Ishikawa (cell line): Measurements from ENCODE around the gene PACS1.

Experiments
- CEBPB ChIP-seq: IDR thresholded peaks from 2 replicates; pipeline ENCODE4 v1.6.1; 2012
- CREB1 ChIP-seq: IDR thresholded peaks from 2 replicates; pipeline ENCODE4 v1.6.1; 2012; ENCODE audit warnings: low read depth
- EGR1 ChIP-seq: IDR thresholded peaks from 2 replicates; pipeline ENCODE4 v1.6.1; 2012
- EP300 ChIP-seq: IDR thresholded peaks from 2 replicates; pipeline ENCODE4 v1.6.1; 2012; ENCODE audit warnings: borderline replicate concordance
- FOXM1 ChIP-seq: IDR thresholded peaks from 2 replicates; pipeline ENCODE4 v1.6.1; 2012; ENCODE audit warnings: low read depth, borderline replicate concordance
- MAX ChIP-seq: IDR thresholded peaks from 2 replicates; pipeline ENCODE4 v1.6.1; 2012
- NFIC ChIP-seq: IDR thresholded peaks from 2 replicates; pipeline ENCODE4 v1.6.1; 2012
- RAD21 ChIP-seq: IDR thresholded peaks from 2 replicates; pipeline ENCODE4 v1.6.1; 2012; ENCODE audit warnings: low read depth
- REST ChIP-seq: IDR thresholded peaks from 2 replicates; pipeline ENCODE4 v1.6.1; 2012; ENCODE audit warnings: low read depth, mild to moderate bottlenecking
- TAF1 ChIP-seq: IDR thresholded peaks from 2 replicates; pipeline ENCODE4 v1.6.1; 2012; ENCODE audit warnings: low read depth, mild to moderate bottlenecking
- TCF12 ChIP-seq: IDR thresholded peaks from 2 replicates; pipeline ENCODE4 v1.6.1; 2012; ENCODE audit warnings: low read depth
- TEAD4 ChIP-seq: IDR thresholded peaks from 2 replicates; pipeline ENCODE4 v1.6.1; 2012
- YY1 ChIP-seq: IDR thresholded peaks from 2 replicates; pipeline ENCODE4 v1.6.1; 2012; ENCODE audit warnings: low read depth
- ZBTB7A ChIP-seq: IDR thresholded peaks from 2 replicates; pipeline ENCODE4 v1.6.1; 2012; ENCODE audit warnings: low read depth
- TF ChIP-seq, protein P1 (sequence below): IDR thresholded peaks from 2 replicates; pipeline ENCODE4 v1.6.1; 2012

Gene PACS1

DNA sequence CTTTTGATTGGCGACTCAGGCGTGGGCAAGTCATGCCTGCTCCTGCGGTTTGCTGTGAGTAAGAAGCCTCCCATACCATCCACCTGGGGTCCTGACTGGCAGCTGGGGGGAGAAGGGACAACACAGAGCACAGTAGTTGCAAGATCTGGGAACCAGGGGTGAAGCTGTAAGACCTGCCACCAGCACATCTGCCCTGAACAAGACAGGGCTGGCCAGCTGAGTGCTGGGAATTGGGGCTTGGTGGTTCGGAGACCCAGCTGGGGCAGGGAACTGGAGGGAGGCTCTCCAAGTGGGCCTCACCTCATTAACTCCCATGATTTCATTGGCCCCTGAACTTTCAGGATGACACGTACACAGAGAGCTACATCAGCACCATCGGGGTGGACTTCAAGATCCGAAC lies 201.7 kb downstream of the PACS1 start:
- no peak for TF ChIP-seq MAX
- no peak for TF ChIP-seq CEBPB
- TF ChIP-seq RAD21 = no peak
- no peak for TF ChIP-seq YY1
- no peak for TF ChIP-seq REST
- TF ChIP-seq EP300 = no peak
- TF ChIP-seq TAF1 = no peak
- TF ChIP-seq ZBTB7A = no peak
- TF ChIP-seq TCF12 = no peak
- TF ChIP-seq FOXM1 = no peak

GRCh38 chr11:66272596-66272995 lies 202.5 kb downstream of the PACS1 start:
- no peak for TF ChIP-seq TEAD4
- no peak for TF ChIP-seq REST
- no peak for TF ChIP-seq MAX
- no peak for TF ChIP-seq EGR1
- no peak for TF ChIP-seq NFIC
- TF ChIP-seq RAD21 = no peak
- TF ChIP-seq ZBTB7A = no peak
- no peak for TF ChIP-seq FOXM1
- TF ChIP-seq YY1 = no peak
- no peak for TF ChIP-seq TCF12
- no peak for TF ChIP-seq EP300
- TF ChIP-seq CEBPB = no peak
- TF ChIP-seq, protein P1, sequence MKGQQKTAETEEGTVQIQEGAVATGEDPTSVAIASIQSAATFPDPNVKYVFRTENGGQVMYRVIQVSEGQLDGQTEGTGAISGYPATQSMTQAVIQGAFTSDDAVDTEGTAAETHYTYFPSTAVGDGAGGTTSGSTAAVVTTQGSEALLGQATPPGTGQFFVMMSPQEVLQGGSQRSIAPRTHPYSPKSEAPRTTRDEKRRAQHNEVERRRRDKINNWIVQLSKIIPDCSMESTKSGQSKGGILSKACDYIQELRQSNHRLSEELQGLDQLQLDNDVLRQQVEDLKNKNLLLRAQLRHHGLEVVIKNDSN = no peak
- no peak for TF ChIP-seq TAF1
- TF ChIP-seq CREB1 = no peak

DNA sequence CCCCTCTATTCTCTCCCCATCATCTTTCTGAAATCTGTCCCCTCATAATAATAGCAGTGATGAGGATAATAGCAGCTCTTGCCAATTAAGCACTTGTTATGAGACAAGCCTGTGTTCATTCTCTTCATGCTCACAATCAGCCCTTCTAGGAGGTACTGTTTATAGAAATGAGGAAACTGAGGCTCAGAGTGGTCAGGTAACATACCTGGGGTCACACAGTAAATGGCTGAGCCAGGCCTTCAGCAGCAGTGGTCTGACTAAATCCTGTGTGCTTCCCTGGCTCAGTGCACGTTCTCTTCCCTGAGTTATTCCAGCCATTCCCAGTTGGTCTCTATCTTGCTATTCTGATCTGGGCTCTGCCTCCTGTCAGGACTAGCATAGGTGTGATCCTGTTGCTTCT lies 204.1 kb downstream of the PACS1 start:
- TF ChIP-seq EP300 (no peak), REST (no peak), YY1 (no peak), TEAD4 (no peak), CREB1 (no peak), NFIC (no peak), EGR1 (no peak), TCF12 (no peak), MAX (no peak), TAF1 (no peak), CEBPB (no peak)

- no peak for TF ChIP-seq NFIC
Measured at GRCh38 chr11:66275396-66275795, 205.3 kb downstream of the PACS1 start.

DNA sequence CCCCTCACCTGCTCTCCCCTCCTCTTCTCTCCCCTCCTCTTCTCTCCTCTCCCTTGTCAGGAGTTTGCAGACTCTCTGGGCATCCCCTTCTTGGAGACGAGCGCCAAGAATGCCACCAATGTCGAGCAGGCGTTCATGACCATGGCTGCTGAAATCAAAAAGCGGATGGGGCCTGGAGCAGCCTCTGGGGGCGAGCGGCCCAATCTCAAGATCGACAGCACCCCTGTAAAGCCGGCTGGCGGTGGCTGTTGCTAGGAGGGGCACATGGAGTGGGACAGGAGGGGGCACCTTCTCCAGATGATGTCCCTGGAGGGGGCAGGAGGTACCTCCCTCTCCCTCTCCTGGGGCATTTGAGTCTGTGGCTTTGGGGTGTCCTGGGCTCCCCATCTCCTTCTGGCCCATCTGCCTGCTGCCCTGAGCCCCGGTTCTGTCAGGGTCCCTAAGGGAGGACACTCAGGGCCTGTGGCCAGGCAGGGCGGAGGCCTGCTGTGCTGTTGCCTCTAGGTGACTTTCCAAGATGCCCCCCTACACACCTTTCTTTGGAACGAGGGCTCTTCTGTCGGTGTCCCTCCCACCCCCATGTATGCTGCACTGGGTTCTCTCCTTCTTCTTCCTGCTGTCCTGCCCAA lies 206.0 kb downstream of the PACS1 start:
- no peak for TF ChIP-seq ZBTB7A
- no peak for TF ChIP-seq MAX
- TF ChIP-seq REST = no peak
- no peak for TF ChIP-seq TEAD4
- no peak for TF ChIP-seq FOXM1
- TF ChIP-seq EGR1 = no peak
- TF ChIP-seq RAD21 = no peak
- TF ChIP-seq, protein P1 = no peak
- TF ChIP-seq TAF1 = no peak
